IPS-20b (cell line): ENCODE results near the gene DUSP7.
"Not testable (repeated sequence)": the region's sequence is repeated elsewhere in the genome, so short reads cannot be mapped to it uniquely, and the experiment has no call there.

Experiments used
- H3K27ac ChIP-seq: one replicate; pipeline ENCODE4 v1.5.1; 2013; ENCODE audit warnings: low read length
- H3K27me3 ChIP-seq: 2 replicates; pipeline ENCODE4 v1.6.1; 2013; ENCODE audit warnings: mild to moderate bottlenecking, low read length, inconsistent platforms; ENCODE audit not compliant: insufficient read depth
- H3K36me3 ChIP-seq: 2 replicates; pipeline ENCODE4 v1.6.1; 2013; ENCODE audit warnings: low read depth, mild to moderate bottlenecking, inconsistent platforms, low read length, moderate library complexity; ENCODE audit not compliant: insufficient read depth
- H3K4me1 ChIP-seq: 2 replicates; pipeline ENCODE4 v1.6.1; 2013; ENCODE audit warnings: mild to moderate bottlenecking, control low read depth, inconsistent platforms, low read length, moderate library complexity; ENCODE audit not compliant: insufficient read depth
- H3K4me3 ChIP-seq: 2 replicates; pipeline ENCODE4 v1.5.1; 2013; ENCODE audit warnings: mild to moderate bottlenecking, low read length, inconsistent platforms
- H3K9ac ChIP-seq: 2 replicates; pipeline ENCODE4 v1.6.1; 2013; ENCODE audit warnings: low read depth, mild to moderate bottlenecking, inconsistent platforms, low read length, moderate library complexity
- H3K9me3 ChIP-seq: 2 replicates; pipeline ENCODE4 v1.6.1; 2013; ENCODE audit warnings: mild to moderate bottlenecking, low read depth, low read length, inconsistent platforms; ENCODE audit not compliant: insufficient read depth

The DUSP7 gene

DNA sequence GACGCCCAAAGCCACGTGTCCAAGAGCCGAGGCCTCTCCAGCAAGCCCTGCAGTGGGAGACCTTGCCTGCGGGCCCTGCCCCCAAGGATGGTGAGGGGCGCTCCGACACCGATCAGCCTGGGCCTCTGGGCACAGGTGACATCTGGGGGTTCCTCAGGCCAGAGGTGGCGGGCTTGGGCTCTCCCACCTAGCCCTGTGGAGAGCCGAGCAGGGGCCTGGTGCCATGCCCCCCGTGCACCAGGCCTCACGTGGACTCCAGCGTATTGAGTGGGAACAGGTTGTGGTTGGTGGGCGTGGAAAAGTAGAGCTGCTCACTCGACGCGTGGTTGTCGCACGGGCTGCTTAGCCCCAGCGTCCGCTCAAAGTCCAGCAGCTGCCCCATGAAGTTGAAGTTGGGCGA lies 5.8 kb downstream of the DUSP7 start:
- no peak overlapping the region for H3K27ac ChIP-seq
- H3K36me3 ChIP-seq: peaks cover 48% of the 10 kb centered on the region
- no peak overlapping the region for H3K4me3 ChIP-seq
- H3K27me3 ChIP-seq: peaks cover 4% of the 10 kb centered on the region; the same call in 1 of the 2 replicates
- H3K4me1 ChIP-seq: peaks cover 19% of the 10 kb centered on the region
- no peak overlapping the region for H3K9ac ChIP-seq
- no peaks in the 10 kb centered on the region for H3K9me3 ChIP-seq

- Histone ChIP-seq H3K27me3 (no peaks in the 10 kb centered on the region), H3K4me1 (peaks cover 22% of the 10 kb centered on the region), H3K4me3 (no peak overlapping the region), H3K36me3 (peaks cover 48% of the 10 kb centered on the region), H3K9me3 (no peaks in the 10 kb centered on the region), H3K9ac (no peak overlapping the region), H3K27ac (no peak overlapping the region)
Observed at GRCh38 chr3:52049503-52049902, 6.9 kb downstream of the DUSP7 start.

DNA sequence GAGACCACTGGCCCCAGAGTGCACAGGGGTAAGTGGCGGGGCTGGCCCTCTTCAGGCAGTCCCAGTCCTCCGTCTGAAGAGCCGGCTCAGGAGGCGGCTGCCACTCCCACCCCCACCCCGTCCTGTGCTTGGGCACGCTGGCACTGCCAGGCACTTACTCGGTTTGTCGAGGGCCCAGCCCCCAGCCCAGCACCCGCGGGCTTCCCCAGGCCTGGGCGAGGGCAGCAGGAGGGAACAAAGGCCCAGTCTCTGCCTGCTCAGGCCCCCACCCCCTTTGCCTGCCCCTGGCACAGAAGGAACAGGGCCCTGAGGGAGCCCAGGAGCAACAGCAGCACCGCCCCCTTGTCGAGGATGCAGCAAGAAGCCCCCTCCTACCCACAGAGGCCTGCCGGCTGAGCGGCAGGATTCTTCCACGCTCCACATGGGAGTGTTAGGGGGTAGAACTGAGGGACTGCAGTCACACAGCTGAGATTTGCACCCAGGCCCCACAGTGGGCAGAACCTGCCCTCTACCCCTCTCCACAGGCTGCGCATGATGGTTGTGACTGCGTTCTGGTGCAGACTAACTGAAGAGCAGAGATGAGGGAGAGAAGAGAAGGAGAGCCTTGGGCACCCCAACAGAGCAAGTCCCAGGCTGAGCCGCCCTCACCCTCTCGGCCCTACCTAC lies 8.9 kb downstream of the DUSP7 start:
- Histone ChIP-seq H3K36me3 (peaks cover 36% of the 10 kb centered on the region), H3K9me3 (no peaks in the 10 kb centered on the region), H3K4me3 (no peak overlapping the region), H3K4me1 (peaks cover 14% of the 10 kb centered on the region), H3K27ac (no peak overlapping the region), H3K27me3 (no peaks in the 10 kb centered on the region), H3K9ac (no peak overlapping the region)

- Histone ChIP-seq H3K27ac (no peak overlapping the region), H3K27me3 (no peaks in the 10 kb centered on the region), H3K9me3 (no peaks in the 10 kb centered on the region), H3K36me3 (peaks cover 31% of the 10 kb centered on the region), H3K4me3 (no peak overlapping the region), H3K4me1 (peaks cover 11% of the 10 kb centered on the region; the same call in 1 of the 2 replicates), H3K9ac (no peak overlapping the region)
Observed at GRCh38 chr3:52046902-52047239, 9.5 kb downstream of the DUSP7 start.

DNA sequence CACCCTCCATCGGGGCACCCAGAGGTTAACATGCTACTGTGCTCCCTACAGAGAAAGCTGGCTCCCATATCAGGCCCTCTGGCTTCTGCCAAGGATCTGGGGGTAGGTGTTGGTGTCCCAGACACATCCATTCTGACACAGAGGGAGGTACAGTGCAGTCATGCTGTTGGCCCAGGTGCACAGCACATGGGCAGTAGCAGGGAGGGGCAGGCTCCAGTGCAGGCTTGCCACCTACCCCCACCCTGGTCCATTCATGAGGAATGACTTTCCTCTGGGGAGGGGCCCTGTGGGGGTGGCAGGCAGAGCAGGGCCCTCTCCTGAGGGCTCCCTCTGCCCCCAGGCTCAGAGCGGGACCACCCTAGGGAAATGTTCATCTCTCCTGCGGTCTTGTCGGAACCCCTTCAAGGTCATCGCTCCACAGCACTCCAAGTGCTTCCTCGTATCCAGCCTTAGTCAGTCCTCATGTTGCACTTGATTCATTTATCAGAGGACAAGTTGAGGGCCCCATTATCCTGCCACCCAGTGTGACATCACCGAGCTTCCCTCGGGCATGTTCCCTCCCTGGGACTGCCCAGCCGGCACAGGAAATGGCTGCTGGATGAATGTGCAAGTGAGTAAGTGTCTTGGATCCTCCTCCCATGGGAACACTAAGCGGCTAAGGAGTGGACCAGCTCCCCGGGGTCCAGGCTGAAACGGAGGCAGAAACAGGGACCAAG lies 10.0 kb downstream of the DUSP7 start:
- H3K9ac ChIP-seq: no peak overlapping the region

DNA sequence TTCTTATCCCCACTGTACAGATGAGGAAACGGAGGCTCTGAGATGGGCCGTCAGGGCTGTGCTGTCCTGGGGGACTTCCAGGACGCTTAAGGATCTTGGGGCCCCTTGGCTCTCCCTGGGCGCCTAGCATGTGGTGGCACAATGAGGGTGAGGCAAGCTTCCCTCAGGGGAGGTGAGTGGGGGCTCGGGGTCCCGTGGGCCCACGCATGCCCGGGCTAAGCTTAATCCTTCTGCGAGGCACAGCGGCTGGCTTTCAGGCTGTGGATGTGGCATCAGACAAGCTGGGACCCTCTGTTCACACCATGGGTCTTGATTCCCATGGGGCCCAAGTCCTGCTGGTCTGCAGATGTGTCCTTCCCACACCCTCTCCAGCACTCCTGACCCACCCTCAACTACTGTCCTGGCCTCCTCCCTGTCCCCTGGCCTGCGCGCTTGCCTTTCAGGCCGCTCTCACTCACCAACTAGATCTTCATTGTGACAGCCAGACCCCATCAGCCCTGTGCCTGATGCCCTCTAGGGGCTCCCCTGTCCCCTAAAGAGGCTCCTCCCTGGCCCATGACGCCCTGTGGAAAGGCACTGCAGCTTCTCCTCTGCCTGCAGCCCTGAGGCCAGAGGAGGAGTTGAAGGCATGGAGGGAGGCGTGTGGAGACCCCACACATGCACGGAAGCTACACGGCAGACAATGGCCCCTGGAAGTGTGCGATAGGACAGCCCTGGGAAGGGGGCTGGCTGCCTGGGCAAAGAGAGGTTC lies 11.3 kb downstream of the DUSP7 start:
- Histone ChIP-seq H3K4me3 (no peak overlapping the region), H3K4me1 (peaks cover 11% of the 10 kb centered on the region; the same call in 1 of the 2 replicates), H3K27ac (no peak overlapping the region), H3K9ac (no peak overlapping the region), H3K36me3 (peaks cover 13% of the 10 kb centered on the region), H3K9me3 (no peaks in the 10 kb centered on the region), H3K27me3 (no peaks in the 10 kb centered on the region)

More for the DNA sequence above, 10.0 kb downstream of the DUSP7 start:
- H3K9me3 ChIP-seq: no peaks in the 10 kb centered on the region
- no peak overlapping the region for H3K4me3 ChIP-seq
- no peak overlapping the region for H3K27ac ChIP-seq
- H3K27me3 ChIP-seq: no peaks in the 10 kb centered on the region
- peaks cover 11% of the 10 kb centered on the region; the same call in 1 of the 2 replicates for H3K4me1 ChIP-seq
- H3K36me3 ChIP-seq: peaks cover 26% of the 10 kb centered on the region

DNA sequence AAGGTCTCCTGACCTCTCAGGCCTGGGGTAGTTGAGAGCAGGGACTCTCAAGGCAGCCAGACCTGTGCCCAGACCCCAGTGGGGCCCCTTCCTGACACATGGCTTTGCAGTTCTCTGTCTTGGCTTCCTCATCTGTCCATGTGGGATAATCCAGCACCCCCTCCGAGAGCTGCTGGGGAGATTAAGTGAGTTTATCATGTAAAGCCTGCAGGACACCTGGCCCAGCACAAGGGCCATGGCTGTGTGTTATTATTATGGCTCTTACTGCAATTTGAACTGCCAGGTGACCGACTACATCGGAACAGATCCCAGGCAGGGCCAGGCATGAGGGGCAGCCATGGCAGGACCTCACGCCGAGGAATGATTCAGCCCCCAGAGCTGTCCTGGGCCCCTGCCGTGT lies 12.6 kb downstream of the DUSP7 start:
- Histone ChIP-seq H3K27me3 (no peaks in the 10 kb centered on the region), H3K4me3 (no peak overlapping the region), H3K27ac (no peak overlapping the region), H3K9ac (no peak overlapping the region), H3K4me1 (peaks cover 11% of the 10 kb centered on the region; the same call in 1 of the 2 replicates), H3K36me3 (no peaks in the 10 kb centered on the region), H3K9me3 (no peaks in the 10 kb centered on the region)

GRCh38 chr3:52043039-52043438 lies 13.3 kb downstream of the DUSP7 start:
- not testable (repeated sequence) for H3K36me3 ChIP-seq, H3K27ac ChIP-seq, H3K9ac ChIP-seq, H3K27me3 ChIP-seq, H3K9me3 ChIP-seq, H3K4me3 ChIP-seq
- H3K4me1 ChIP-seq: peaks cover 11% of the 10 kb centered on the region; the same call in 1 of the 2 replicates

DNA sequence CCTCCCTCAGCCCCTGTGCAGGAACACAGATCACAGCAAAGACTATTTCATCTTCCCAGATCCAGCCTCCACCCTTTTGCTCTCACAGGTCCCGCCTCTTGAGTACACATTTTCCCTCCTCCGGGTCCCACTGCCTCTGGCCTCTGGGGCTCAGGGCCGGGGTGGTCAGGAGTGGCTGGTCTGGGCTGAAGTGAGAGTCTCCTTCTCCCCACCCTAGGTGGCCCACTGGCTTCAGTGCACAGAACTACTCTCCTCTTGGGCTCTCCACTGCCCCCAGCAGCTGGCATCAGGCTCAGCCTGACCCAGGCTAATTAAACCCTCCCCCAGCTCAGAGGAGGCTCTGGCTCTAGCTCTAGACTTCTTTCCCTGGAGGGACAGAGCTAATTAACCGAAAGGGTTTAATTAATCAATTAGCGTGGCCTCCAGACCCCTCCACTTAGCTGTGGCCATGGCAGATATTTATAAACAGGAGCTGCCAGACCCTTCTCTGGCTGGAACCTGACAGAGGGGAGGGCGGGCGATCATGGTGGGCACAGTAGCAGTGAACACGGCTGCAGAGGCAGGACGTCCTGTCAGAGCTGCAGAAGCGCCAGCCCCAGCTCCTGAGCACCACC lies 15.1 kb downstream of the DUSP7 start:
- no peak overlapping the region for H3K27ac ChIP-seq
- H3K4me3 ChIP-seq: no peak overlapping the region
- H3K9me3 ChIP-seq: no peaks in the 10 kb centered on the region
- no peaks in the 10 kb centered on the region for H3K36me3 ChIP-seq
- H3K27me3 ChIP-seq: no peaks in the 10 kb centered on the region
- H3K9ac ChIP-seq: no peak overlapping the region
- H3K4me1 ChIP-seq: peaks cover 6% of the 10 kb centered on the region; the same call in 1 of the 2 replicates

GRCh38 chr3:52040600-52040999 lies 15.8 kb downstream of the DUSP7 start:
- no peak overlapping the region for H3K9ac ChIP-seq
- 0 out of 2 replicates have a peak, but pooled peaks cover 3% of the 10 kb centered on the region for H3K4me1 ChIP-seq
- H3K36me3 ChIP-seq: no peaks in the 10 kb centered on the region
- H3K4me3 ChIP-seq: no peak overlapping the region
- no peak overlapping the region for H3K27ac ChIP-seq
- H3K27me3 ChIP-seq: no peaks in the 10 kb centered on the region
- H3K9me3 ChIP-seq: no peaks in the 10 kb centered on the region

- Histone ChIP-seq H3K9me3 (no peaks in the 10 kb centered on the region), H3K4me1 (no peaks in the 10 kb centered on the region), H3K36me3 (no peaks in the 10 kb centered on the region), H3K9ac (no peak overlapping the region), H3K4me3 (no peak overlapping the region), H3K27me3 (no peaks in the 10 kb centered on the region), H3K27ac (no peak overlapping the region)
Observed at GRCh38 chr3:52039846-52040245, 16.5 kb downstream of the DUSP7 start.
